ENCODE data around the gene ATAD5. TPM values are rescaled to one million over a fixed set of nuclear protein-coding genes. Genes with fewer than 3 reads are reported as not detected.
"Not testable (repeated sequence)": the region's sequence is repeated elsewhere in the genome, so short reads cannot be mapped to it uniquely, and the experiment has no call there.

The ATAD5 gene
- total and polyA plus RNA-seq, 2 of the 13 experiments (the other 11 are each of a cell fraction or from before 2014, with no cell fraction given) = 1.8 to 10.7 TPM

GRCh38 chr17:30908717-30909420 is 77.1 kb downstream of the ATAD5 start:
- H3K9me3 ChIP-seq (ENCODE audit: low read length) = no peaks in the 10 kb centered on the region
- TF ChIP-seq BATF2 (CRISPR knock-in tag; IDR thresholded peaks at IDR 0.05) = no peak
- no peak for TF ChIP-seq STAT5B (CRISPR knock-in tag; IDR thresholded peaks at IDR 0.05)
- TF ChIP-seq KDM3A (CRISPR knock-in tag; IDR thresholded peaks at IDR 0.05; ENCODE audit: low read depth) = no peak
- FAIRE-seq = no peak
- intact Hi-C loops (cut with micrococcal nuclease; ENCODE audit: unreplicated experiment) = no loop called here
- peaks cover 0 to 4% of the 10 kb centered on the region in 2 experiments; a peak in 1 of 5 replicates for H3K36me3 ChIP-seq (replicated peaks in 1 of 2; ENCODE audit: control insufficient read depth in 1 of 2, insufficient read depth in 2 of 2, low read length in 2 of 2)
- H3K79me2 ChIP-seq (ENCODE audit: insufficient read depth, low read length) = peaks cover 7% of the 10 kb centered on the region
- ATAC-seq = no peak
- H3K9ac ChIP-seq (ENCODE audit: insufficient read depth, low read depth, low read length) = no peak overlapping the region
- in situ Hi-C loops (cut with HindIII; ENCODE audit: extremely low pct_ligation_motif_present, low pct_unique_long_range_greater_than_20kb) = no loop called here
- no peak for DNase-seq (ENCODE audit: low spot score)
- H3K4me1 ChIP-seq (ENCODE audit: insufficient read depth, low read length) = peaks cover 16% of the 10 kb centered on the region
- no peak overlapping the region for H3K27ac ChIP-seq (ENCODE audit: extremely low read length, insufficient read depth, low read length)
- H3K27me3 ChIP-seq (ENCODE audit: control insufficient read depth in 1 of 2, insufficient read depth in 2 of 2, low read length in 2 of 2) = no peaks in the 10 kb centered on the region; a peak in 1 of 5 replicates
- H2AFZ ChIP-seq (ENCODE audit: low read length) = no peak overlapping the region
- no TSS peak for BruUV-seq (replicated peaks)
- H3K4me3 ChIP-seq (replicated peaks in 1 of 3; ENCODE audit: insufficient read depth in 1 of 3, low read depth in 2 of 3, low read length in 3 of 3) = no peak overlapping the region
- H3K4me2 ChIP-seq (ENCODE audit: low read depth, low read length) = no peak overlapping the region
- no peaks in the 10 kb centered on the region for H4K20me1 ChIP-seq (ENCODE audit: insufficient read depth, low read length)
- POLR2A ChIA-PET = no interaction called here
- CTCF ChIA-PET (ENCODE audit: low intra/inter-chr PET ratio, low total read pairs) = no interaction called here
- WGBS (ENCODE audit: low lambda C conversion rate) = 75% methylated on average over 3 of the region's 3 CpGs

- H3K4me3 ChIP-seq (replicated peaks in 1 of 3; ENCODE audit: insufficient read depth in 1 of 3, low read depth in 2 of 3, low read length in 3 of 3); H3K79me2 ChIP-seq (ENCODE audit: insufficient read depth, low read length); BruUV-seq (replicated peaks); H3K36me3 ChIP-seq (replicated peaks in 1 of 2; ENCODE audit: control insufficient read depth in 1 of 2, insufficient read depth in 2 of 2, low read length in 2 of 2); ATAC-seq; H3K27me3 ChIP-seq (ENCODE audit: control insufficient read depth in 1 of 2, insufficient read depth in 2 of 2, low read length in 2 of 2); intact Hi-C loops (cut with micrococcal nuclease; ENCODE audit: unreplicated experiment); H2AFZ ChIP-seq (ENCODE audit: low read length); POLR2A ChIA-PET; H4K20me1 ChIP-seq (ENCODE audit: insufficient read depth, low read length); H3K4me2 ChIP-seq (ENCODE audit: low read depth, low read length); DNase-seq (ENCODE audit: low spot score); H3K27ac ChIP-seq (ENCODE audit: extremely low read length, insufficient read depth, low read length); in situ Hi-C loops (cut with HindIII; ENCODE audit: extremely low pct_ligation_motif_present, low pct_unique_long_range_greater_than_20kb); H3K9ac ChIP-seq (ENCODE audit: insufficient read depth, low read depth, low read length); H3K9me3 ChIP-seq (ENCODE audit: low read length); FAIRE-seq; CTCF ChIA-PET (ENCODE audit: low intra/inter-chr PET ratio, low total read pairs): not testable (repeated sequence)
- peaks cover 11% of the 10 kb centered on the region for H3K4me1 ChIP-seq (ENCODE audit: insufficient read depth, low read length)
- WGBS (ENCODE audit: low lambda C conversion rate) = 72% methylated on average over 7 of the region's 7 CpGs
Observed at GRCh38 chr17:30910151-30910550, 78.4 kb downstream of the ATAD5 start.

All from HepG2 (cell line).